ENCODE results near the gene C16orf86. TPM values are rescaled to one million over a fixed set of nuclear protein-coding genes. Genes with fewer than 3 reads are reported as not detected.
"Not testable (repeated sequence)": the region's sequence is repeated elsewhere in the genome, so short reads cannot be mapped to it uniquely, and the experiment has no call there.

The C16orf86 gene
- total and polyA plus RNA-seq, 7 donors = 2.6 to 7.3 (median 5.6) TPM

DNA sequence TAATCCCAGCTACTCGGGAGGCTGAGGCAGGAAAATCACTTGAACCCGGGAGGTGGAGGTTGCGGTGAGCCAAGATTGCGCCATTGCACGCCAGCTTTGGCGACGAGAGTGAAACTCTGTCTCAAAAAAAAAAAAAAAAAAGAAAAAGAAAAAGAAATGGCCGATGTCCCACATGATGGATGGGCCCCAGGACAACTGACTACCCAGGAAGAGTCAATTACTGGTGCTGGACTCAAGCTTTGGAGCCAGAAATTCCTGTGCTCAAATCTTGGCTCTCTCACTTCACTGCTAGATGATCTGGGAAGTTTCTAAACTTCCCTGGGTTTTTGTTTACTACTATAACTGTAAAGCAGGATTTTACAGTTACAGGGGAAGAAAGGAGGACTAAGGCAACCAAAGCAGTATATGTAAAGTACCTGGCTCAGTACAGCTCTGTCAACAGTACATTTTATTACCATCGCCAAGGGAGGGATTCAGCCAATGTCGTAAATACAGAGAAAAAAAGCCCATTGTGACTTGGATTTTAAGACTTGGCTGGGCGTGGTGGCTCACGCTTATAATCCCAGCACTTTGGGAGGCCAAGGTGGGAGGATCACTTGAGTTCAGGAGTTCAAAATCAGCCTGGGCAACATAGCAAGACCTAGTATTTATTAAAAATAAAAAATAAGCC is 11.9 kb downstream of the C16orf86 start:
- intact Hi-C loops (cut with DNase I) = loop anchor here (10.0 kb wide), 3 partner anchors 246 to 366 kb away; partner anchors contain the start of genes DDX28 (in 1 of the 2) and DUS2 (in 1 of the 2)
- Histone ChIP-seq H3K4me1 (peaks cover 7% of the 10 kb centered on the region), H3K4me3 (no peak overlapping the region), H3K9me3 (no peaks in the 10 kb centered on the region), H3K27ac (no peak overlapping the region), H3K27me3 (ENCODE audit: insufficient read depth in 3 of 3, low read length in 2 of 3) (no peaks in the 10 kb centered on the region), H3K36me3 (ENCODE audit: insufficient read depth in 1 of 2, low read depth in 1 of 2) (peaks cover 0 to 30% of the 10 kb centered on the region in 2 donors)
- peak in 2 of 4 donors; percentile 23 to 43 for ATAC-seq
- 67 to 79% (median 78%) methylated on average over 12 of the region's 12 CpGs for WGBS, 3 donors
- DNase-seq = no peak
- TF ChIP-seq, protein P1, sequence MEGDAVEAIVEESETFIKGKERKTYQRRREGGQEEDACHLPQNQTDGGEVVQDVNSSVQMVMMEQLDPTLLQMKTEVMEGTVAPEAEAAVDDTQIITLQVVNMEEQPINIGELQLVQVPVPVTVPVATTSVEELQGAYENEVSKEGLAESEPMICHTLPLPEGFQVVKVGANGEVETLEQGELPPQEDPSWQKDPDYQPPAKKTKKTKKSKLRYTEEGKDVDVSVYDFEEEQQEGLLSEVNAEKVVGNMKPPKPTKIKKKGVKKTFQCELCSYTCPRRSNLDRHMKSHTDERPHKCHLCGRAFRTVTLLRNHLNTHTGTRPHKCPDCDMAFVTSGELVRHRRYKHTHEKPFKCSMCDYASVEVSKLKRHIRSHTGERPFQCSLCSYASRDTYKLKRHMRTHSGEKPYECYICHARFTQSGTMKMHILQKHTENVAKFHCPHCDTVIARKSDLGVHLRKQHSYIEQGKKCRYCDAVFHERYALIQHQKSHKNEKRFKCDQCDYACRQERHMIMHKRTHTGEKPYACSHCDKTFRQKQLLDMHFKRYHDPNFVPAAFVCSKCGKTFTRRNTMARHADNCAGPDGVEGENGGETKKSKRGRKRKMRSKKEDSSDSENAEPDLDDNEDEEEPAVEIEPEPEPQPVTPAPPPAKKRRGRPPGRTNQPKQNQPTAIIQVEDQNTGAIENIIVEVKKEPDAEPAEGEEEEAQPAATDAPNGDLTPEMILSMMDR (IDR thresholded peaks at IDR 0.05) = no peak

DNA sequence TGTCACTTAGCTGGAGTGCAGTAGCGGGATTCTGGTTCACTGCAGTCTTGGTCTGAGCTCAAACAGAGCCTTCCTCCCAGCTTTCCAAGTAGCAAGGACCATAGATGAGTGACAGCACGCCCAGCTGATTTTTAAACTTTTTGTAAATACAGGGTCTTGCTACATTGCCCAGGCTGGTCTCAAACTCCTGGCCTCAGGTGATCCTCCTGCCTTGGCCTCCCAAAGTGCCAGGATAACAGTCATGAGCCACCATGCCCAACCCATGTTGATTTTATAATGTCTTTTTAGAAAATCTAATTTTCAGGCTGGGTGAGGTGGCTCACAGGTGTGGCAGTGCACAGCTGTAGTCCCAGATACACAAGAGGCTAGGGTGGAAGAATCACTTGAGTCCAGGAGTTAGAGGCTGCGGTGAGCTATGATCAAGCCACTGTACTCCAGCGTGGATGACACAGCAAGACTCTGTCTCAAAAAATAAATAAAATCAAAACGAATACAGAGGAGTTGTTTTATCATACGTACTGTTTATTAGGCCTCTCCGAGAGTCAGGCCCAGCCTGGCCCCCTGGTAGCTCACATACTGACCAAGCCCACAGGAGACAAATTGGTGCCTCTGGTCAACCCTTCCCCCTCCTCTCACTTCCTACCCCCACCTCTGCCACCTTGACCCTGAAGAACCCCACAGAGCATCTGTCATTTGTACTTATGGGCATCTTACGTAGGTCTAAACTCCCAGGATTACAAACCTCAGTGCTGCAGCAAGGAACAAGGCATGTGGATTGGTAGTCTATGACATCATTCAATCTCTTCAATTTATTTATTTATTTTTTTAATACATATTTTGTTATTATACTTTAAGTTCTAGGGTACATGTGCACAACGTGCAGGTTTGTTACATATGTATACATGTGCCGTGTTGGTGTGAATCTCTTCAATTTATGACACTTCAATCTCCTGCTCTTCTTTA is 13.6 kb downstream of the C16orf86 start:
- H3K4me3 ChIP-seq = no peak overlapping the region
- H3K27ac ChIP-seq = no peak overlapping the region
- H3K4me1 ChIP-seq = no peaks in the 10 kb centered on the region
- TF ChIP-seq, protein P1 (IDR thresholded peaks at IDR 0.05) = no peak
- no peaks in the 10 kb centered on the region for H3K27me3 ChIP-seq (ENCODE audit: insufficient read depth in 3 of 3, low read length in 2 of 3)
- intact Hi-C loops (cut with DNase I) = loop anchor here (10.0 kb wide), 3 partner anchors 245 to 365 kb away; partner anchors contain the start of genes DDX28 (in 1 of the 2) and DUS2 (in 1 of the 2)
- WGBS, 3 donors = 88 to 94% (median 93%) methylated on average over 10 of the region's 10 CpGs
- DNase-seq (no peak), ATAC-seq (no peak)
- no peaks in the 10 kb centered on the region for H3K9me3 ChIP-seq
- H3K36me3 ChIP-seq (ENCODE audit: insufficient read depth in 1 of 2, low read depth in 1 of 2) = peaks cover 0 to 35% of the 10 kb centered on the region in 2 donors

DNA sequence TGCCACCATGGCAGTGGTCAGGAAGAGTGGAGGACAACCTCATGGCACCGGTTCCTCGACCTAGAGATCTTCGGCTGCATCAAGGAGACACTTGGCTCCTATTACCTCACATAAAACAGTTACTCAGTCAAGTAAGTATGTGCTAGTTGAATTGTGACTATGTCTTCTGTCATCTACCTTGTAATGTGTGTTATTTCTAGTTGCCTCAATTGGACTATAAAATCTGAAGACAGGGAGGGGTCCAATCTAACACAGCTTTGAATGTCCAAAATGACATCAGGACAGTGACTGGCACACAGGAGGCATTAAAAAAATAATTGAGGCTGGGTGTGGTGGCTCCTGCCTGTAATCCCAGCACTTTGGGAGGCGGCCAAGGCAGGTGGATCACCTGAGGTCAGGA is 17.2 kb downstream of the C16orf86 start:
- TF ChIP-seq, protein P1 (IDR thresholded peaks at IDR 0.05) = no peak

DNA sequence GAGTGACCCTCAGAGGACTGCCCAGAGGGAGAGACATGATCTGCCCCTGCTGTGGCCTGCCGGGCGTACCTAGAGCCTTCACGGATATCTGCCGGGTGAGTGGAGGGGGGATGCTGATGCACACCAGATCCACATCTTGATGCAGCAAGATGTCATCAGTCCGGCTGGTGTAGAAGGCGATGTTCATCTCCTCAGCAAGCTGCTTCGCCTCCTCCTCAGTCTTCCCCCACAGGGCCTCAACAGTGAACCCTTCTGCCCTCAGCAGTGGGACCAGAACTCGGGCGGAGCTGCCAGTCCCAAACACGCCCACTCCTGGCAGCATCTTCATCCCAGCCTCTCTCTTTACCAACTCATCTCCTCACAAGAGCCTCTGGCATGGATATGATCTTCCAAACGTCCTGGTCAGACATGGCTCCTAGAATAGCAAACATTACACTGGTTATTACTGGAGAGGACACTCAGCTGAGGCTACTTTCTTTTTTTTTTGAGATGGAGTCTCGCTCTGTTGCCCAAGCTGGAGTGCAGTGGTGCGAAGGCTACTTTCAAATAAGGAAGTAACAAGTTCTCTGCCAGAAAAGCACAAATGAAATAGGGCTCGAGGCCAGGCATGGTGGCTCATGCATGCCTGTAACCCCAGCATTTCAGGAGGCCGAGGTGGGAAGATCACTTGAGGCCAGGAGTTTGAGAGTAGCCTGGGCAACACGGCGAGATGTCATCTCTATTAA is 18.9 kb downstream of the C16orf86 start:
- Histone ChIP-seq H3K4me1 (no peaks in the 10 kb centered on the region), H3K4me3 (no peak overlapping the region), H3K9me3 (no peaks in the 10 kb centered on the region), H3K36me3 (ENCODE audit: insufficient read depth in 1 of 2, low read depth in 1 of 2) (peaks cover 0 to 27% of the 10 kb centered on the region in 2 donors), H3K27me3 (ENCODE audit: insufficient read depth in 3 of 3, low read length in 2 of 3) (no peaks in the 10 kb centered on the region), H3K27ac (no peak overlapping the region)
- peak in 2 of 4 donors; percentile 50 to 69 for ATAC-seq
- intact Hi-C loops (cut with DNase I) = no loop called here
- no peak for DNase-seq
- WGBS, 3 donors = 73 to 85% (median 77%) methylated on average over 17 of the region's 17 CpGs
- TF ChIP-seq, protein P1 (IDR thresholded peaks at IDR 0.05) = no peak

More for the DNA sequence above, 17.2 kb downstream of the C16orf86 start:
- Histone ChIP-seq H3K4me1 (no peaks in the 10 kb centered on the region), H3K27ac (no peak overlapping the region), H3K27me3 (ENCODE audit: insufficient read depth in 3 of 3, low read length in 2 of 3) (no peaks in the 10 kb centered on the region), H3K36me3 (ENCODE audit: insufficient read depth in 1 of 2, low read depth in 1 of 2) (peaks cover 0 to 34% of the 10 kb centered on the region in 2 donors), H3K9me3 (no peaks in the 10 kb centered on the region), H3K4me3 (no peak overlapping the region)
- intact Hi-C loops (cut with DNase I) = no loop called here
- 95 to 96% (median 96%) methylated on average over 4 of the region's 4 CpGs for WGBS, 3 donors
- ATAC-seq (no peak), DNase-seq (no peak)

DNA sequence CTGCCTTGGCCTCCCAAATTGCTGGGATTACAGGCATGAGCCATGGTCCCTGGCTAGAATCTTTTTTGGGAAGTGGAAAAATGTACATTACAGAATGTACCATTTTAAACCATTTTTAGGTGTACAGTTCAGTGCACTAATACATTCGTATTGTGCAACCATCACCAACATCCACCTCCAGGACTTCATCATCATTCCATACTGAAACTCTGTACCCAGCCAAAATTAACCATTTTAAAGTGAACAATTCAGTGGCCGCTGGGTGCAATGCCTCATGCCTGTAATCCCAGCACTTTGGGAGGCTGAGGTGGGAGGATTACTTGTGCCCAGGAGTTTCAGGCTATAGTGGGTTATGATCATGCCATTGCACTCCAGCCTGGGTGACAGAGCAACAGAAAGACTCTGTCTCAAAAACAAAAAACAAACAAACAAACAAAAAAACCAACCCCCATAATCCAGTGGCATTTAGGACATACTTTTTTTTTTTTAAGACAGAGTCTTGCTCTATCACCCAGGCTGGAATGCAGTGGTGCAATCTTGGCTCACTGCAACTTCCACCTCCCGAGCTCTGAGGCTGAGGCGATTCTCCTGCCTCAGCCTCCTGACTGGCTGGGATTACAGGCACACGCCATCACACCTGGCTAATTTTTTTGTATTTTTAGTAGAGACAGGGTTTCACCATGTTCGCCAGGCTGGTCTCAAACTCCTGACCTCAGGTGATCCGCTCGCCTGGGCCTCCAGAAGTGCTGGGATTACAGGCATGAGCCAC is 27.1 kb downstream of the C16orf86 start:
- WGBS, 3 donors = 90 to 92% (median 90%) methylated on average over 8 of the region's 8 CpGs

More for the DNA sequence above, 27.1 kb downstream of the C16orf86 start:
- not testable (repeated sequence) for DNase-seq; H3K36me3 ChIP-seq (ENCODE audit: insufficient read depth in 1 of 2, low read depth in 1 of 2); H3K27me3 ChIP-seq (ENCODE audit: insufficient read depth in 3 of 3, low read length in 2 of 3); H3K4me3 ChIP-seq; H3K4me1 ChIP-seq; ATAC-seq; H3K27ac ChIP-seq; H3K9me3 ChIP-seq
- intact Hi-C loops (cut with DNase I) = loop anchor here in 1 of 2 donors (10.0 kb wide), 1 partner anchor 351 kb away; no protein-coding TSS in a partner anchor
